Measurements from ENCODE around the gene SEPHS2.
"Not testable (repeated sequence)": the region's sequence is repeated elsewhere in the genome, so short reads cannot be mapped to it uniquely, and the experiment has no call there.

The SEPHS2 gene

GRCh38 chr16:30445408-30446202 lies at the start of gene SEPHS2:
TSS of gene SEPHS2 (minus strand) at chr16:30445874. CDS start at chr16:30445727, 147 bp downstream.
- DNase-seq (ENCODE audit: low spot score) (peak; percentile 90), FAIRE-seq (peak; percentile 25)

- no peak for FAIRE-seq
Measured at GRCh38 chr16:30494709-30495108, 49.0 kb upstream of the SEPHS2 start.

GRCh38 chr16:30493941-30494488 lies 48.3 kb upstream of the SEPHS2 start:
- FAIRE-seq (no peak), DNase-seq (ENCODE audit: low spot score) (no peak)

More at GRCh38 chr16:30494709-30495108, 49.0 kb upstream of the SEPHS2 start:
- DNase-seq (ENCODE audit: low spot score) = no peak

DNA sequence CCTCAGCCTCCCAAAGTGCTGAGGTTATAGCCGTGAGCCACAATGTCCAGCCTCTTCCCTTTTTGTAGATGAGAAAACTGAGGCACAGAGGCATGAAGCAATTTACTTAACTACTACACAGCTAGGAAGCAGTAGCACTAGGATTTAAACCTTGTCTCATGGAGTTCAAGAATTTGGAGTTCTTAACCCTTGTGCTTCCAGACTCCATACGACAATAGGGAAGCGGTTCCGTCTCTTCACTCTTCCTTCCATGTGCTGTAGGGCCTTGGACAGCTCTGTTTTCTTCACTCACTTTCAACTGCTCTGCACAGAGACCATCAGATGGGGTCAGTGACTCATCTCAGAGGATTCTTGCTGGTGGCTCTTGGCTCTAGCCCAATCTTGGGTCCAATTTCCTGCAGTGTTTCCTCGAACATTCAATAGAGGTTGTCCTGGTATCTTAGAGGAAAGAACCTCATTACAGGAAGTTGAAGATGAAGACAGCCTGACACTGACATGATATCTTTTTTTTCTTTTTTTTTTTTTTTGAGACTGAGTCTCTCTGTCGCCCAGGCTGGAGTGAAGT lies 46.2 kb upstream of the SEPHS2 start:
- DNase-seq (ENCODE audit: low spot score) (peak; percentile 79), FAIRE-seq (peak; percentile 84)

GRCh38 chr16:30491229-30491628 lies 45.6 kb upstream of the SEPHS2 start:
- FAIRE-seq = no peak
- no peak for DNase-seq (ENCODE audit: low spot score)

DNA sequence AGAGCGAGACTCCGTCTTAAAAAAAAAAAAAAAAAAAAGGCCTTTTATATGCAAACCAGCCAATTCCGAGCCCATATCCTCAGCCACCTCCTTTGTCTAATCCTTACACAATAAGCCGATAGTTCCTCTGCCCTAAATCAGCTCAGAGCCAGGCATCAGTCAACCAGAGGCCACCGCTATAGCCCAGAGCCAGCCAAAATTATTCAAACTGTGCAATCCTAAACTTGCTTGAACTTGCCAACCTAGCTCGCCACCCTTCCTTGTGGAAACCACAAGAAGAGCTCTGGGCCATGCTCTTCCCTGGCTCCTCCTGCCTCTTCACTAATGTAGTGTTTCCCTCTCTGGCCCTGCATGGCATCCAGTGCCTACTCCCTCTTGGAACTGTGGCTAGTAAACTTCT lies 44.5 kb upstream of the SEPHS2 start:
- FAIRE-seq (no peak), DNase-seq (ENCODE audit: low spot score) (no peak)

- FAIRE-seq (no peak), DNase-seq (ENCODE audit: low spot score) (no peak)
Measured at GRCh38 chr16:30488764-30489605, 43.3 kb upstream of the SEPHS2 start.

DNA sequence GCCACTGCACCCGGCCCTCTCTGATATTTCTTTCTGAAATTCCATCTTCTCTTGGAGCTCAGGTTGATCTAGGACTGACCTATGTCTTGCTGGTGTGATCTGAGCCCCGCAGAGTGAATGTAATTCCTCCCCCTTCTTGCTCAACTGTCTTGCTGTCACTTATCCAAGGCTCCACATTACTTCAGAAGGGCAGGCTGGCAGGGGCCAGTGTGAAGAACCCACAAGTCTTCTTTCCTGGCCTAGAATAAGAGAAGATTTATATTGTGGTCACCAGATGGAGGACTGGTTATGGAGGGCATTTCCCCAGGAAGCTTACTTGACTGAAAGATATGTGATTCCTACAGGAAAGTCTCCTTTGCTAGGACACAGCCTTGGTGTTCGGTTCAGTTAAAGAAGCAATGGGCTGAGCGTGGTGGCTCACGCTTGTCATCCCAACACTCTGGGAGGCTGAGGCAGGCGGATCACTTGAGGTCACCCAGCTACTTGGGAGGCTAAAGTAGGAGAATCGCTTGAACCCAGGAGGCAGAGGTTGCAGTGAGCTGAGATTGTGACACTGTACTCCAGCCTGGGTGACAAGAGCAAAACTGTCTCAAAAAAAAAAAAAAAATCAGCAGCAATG lies 40.3 kb upstream of the SEPHS2 start:
- no peak for FAIRE-seq
- no peak for DNase-seq (ENCODE audit: low spot score)

GRCh38 chr16:30484887-30485286 lies 39.2 kb upstream of the SEPHS2 start:
- DNase-seq (ENCODE audit: low spot score) = no peak

GRCh38 chr16:30482366-30482765 lies 36.7 kb upstream of the SEPHS2 start:
- FAIRE-seq = no peak

More at GRCh38 chr16:30484887-30485286, 39.2 kb upstream of the SEPHS2 start:
- FAIRE-seq = no peak

GRCh38 chr16:30481381-30481780 lies 35.7 kb upstream of the SEPHS2 start:
- DNase-seq (ENCODE audit: low spot score) = no peak
- no peak for FAIRE-seq

More at GRCh38 chr16:30482366-30482765, 36.7 kb upstream of the SEPHS2 start:
- DNase-seq (ENCODE audit: low spot score) = no peak

DNA sequence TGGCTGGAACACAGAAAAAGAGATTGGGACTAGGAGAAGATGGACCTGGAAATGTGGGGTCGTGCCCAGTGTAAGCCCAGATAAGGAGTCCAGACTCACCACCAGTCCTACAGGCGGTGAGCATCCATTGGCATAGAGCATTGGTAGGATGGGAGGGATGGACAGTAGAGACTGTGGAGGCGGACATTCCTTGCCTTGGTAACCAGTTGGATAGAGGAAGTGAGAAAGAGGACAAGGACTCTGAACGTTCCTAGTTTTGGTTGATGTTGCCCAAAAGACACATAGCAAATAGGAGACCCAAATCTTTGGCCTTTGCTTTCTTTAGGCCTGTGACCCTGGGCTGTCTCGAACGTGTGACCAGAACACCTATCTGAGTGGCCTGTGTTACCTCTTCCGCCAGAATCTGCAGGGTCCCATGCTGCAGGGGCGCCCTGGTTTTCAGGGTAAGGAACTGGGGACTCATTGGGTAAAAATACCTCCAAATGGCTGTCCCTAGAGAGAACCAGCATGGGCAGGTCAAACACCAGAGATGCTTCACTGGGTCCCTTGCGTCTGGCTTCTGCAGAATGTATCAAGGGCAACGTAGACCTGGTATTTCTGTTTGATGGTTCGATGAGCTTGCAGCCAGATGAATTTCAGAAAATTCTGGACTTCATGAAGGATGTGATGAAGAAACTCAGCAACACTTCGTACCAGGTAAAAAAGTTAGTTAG lies 33.2 kb upstream of the SEPHS2 start:
- FAIRE-seq (no peak), DNase-seq (ENCODE audit: low spot score) (no peak)

DNA sequence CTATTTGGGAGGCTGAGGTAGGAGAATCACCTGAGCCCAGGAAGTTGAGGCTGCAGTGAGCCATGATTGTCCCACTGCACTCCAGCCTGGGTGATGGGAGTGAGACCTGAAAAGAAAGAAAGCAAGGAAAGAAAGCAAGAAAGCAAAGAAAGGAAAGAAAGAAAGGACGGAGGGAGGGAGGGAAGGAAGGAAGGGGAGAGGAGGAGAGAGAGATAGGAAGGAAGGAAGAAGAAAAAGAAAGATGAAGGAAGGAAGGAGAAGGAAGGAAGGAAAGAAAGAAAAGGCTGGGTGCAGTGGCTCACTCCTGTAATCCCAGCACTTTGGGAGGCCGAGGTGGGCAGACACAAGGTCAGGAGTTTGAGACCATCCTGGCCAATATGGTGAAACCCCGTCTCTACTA lies 32.1 kb upstream of the SEPHS2 start:
- FAIRE-seq; DNase-seq (ENCODE audit: low spot score): not testable (repeated sequence)

DNA sequence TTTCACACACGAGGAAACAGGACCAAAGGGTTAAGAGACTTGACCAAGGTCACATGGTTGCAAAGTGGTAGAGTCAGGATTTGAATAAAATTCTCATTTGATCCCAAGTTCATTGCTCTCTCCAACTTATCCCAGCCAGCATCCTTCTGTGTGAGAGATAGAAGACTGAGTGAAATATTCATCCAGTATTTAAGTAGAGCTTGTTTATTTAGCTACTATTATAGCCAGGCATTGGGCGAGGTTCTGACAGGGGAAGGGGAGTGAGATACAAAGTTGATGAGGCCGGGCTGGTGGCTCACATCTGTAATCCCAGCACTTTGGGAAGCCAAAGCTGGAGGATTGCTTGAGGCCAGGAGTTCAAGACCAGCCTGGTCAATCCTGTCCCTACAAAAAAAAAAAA lies 31.3 kb upstream of the SEPHS2 start:
- DNase-seq (ENCODE audit: low spot score) (no peak), FAIRE-seq (no peak)

- DNase-seq (ENCODE audit: low spot score) (no peak), FAIRE-seq (no peak)
Measured at GRCh38 chr16:30474684-30475083, 29.0 kb upstream of the SEPHS2 start.

- no peak for DNase-seq (ENCODE audit: low spot score)
- no peak for FAIRE-seq
Measured at GRCh38 chr16:30474074-30474452, 28.4 kb upstream of the SEPHS2 start.

DNA sequence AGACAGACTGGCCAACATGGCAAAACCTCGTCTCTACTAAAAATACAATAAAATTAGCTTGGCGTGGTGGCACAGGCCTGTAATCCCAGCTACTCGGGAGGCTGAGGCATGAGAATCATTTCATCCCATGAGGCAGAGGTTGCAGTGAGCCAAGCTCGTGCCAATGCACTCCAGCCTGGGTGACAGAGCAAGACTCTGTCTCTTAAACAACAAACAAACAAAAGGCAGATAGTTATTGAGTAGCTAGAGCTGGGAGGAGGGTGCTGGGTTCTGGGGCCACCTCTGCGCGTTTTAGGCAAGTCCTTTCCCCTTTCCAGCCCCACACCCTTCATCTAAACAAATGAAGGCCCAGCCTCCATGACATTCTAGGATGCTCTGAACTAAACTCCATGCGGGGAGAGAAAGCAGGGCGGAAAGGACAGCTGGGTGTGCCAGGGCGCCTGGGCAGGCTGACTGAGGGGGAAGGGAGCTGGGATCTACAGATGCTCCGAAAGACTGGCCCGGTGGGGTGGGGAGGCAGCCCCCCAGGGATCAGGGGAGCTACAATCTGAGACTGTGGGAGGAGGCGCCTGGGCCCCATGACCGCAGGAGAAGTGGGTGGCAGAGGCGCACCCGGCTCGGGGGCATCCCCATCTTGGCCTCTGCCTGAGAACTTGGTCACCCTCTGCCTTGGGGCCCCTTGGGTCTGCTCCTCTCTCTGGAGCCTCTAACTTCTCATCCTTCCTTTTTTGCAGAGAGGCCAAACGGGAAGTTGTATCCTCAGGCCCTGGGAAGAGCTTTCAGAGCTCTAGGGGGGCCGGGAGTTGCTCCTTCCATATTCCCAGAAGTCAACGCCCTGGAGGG lies 27.8 kb upstream of the SEPHS2 start:
- no peak for FAIRE-seq
- DNase-seq (ENCODE audit: low spot score) = no peak

- no peak for DNase-seq (ENCODE audit: low spot score)
- FAIRE-seq = no peak
Measured at GRCh38 chr16:30472328-30472942, 26.8 kb upstream of the SEPHS2 start, which contains the start of gene ITGAL. TSS of gene ITGAL (plus strand) at chr16:30472742. CDS start at chr16:30472838, 96 bp downstream.

- no peak for DNase-seq (ENCODE audit: low spot score)
- no peak for FAIRE-seq
Measured at GRCh38 chr16:30470632-30470995, 24.9 kb upstream of the SEPHS2 start.
